HL-60 (cell line): ENCODE data around the gene IL17C.

Experiments used
- DNase-seq, 2 experiments: peaks; one replicate each; pipeline ENCODE4 v3.0.0-alpha.2; 2010 to 2020; ENCODE audit warnings: low read depth in 1 of 2, low spot score in 1 of 2
- H3K27ac ChIP-seq: fragments of 250-450 bp; sonication (Bioruptor Pico); replicated peaks from 2 replicates; pipeline ENCODE4 v1.5.1; 2020; ENCODE audit warnings: mild to moderate bottlenecking, moderate library complexity
- H3K27me3 ChIP-seq: fragments of 250-450 bp; sonication (Bioruptor Pico); 2 replicates; pipeline ENCODE4 v1.5.1; 2021; ENCODE audit warnings: mild to moderate bottlenecking, moderate library complexity; ENCODE audit not compliant: insufficient read depth, poor library complexity, severe bottlenecking
- H3K4me3 ChIP-seq: replicated peaks from 2 replicates; pipeline ENCODE4 v1.5.1; 2011; ENCODE audit warnings: mild to moderate bottlenecking, control low read depth, low read length; ENCODE audit not compliant: insufficient read depth
- GABPA ChIP-seq: IDR thresholded peaks from 2 replicates; pipeline ENCODE4 v1.6.1; 2012; ENCODE audit warnings: low read depth
- POLR2AphosphoS5 ChIP-seq: IDR thresholded peaks from 2 replicates; pipeline ENCODE4 v1.6.1; 2012; ENCODE audit warnings: low read depth
- REST ChIP-seq: IDR thresholded peaks from 2 replicates; pipeline ENCODE4 v1.6.1; 2012; ENCODE audit warnings: low read depth; ENCODE audit not compliant: insufficient replicate concordance
- SPI1 ChIP-seq: IDR thresholded peaks from 2 replicates; pipeline ENCODE4 v1.6.1; 2012; ENCODE audit warnings: low read depth, mild to moderate bottlenecking, borderline replicate concordance
- TF ChIP-seq, protein P1 (sequence below): IDR thresholded peaks from one replicate; pipeline ENCODE4 v1.5.1; 2011; ENCODE audit warnings: low read length, control low read depth, inconsistent platforms; ENCODE audit not compliant: insufficient read depth

The IL17C gene

DNA sequence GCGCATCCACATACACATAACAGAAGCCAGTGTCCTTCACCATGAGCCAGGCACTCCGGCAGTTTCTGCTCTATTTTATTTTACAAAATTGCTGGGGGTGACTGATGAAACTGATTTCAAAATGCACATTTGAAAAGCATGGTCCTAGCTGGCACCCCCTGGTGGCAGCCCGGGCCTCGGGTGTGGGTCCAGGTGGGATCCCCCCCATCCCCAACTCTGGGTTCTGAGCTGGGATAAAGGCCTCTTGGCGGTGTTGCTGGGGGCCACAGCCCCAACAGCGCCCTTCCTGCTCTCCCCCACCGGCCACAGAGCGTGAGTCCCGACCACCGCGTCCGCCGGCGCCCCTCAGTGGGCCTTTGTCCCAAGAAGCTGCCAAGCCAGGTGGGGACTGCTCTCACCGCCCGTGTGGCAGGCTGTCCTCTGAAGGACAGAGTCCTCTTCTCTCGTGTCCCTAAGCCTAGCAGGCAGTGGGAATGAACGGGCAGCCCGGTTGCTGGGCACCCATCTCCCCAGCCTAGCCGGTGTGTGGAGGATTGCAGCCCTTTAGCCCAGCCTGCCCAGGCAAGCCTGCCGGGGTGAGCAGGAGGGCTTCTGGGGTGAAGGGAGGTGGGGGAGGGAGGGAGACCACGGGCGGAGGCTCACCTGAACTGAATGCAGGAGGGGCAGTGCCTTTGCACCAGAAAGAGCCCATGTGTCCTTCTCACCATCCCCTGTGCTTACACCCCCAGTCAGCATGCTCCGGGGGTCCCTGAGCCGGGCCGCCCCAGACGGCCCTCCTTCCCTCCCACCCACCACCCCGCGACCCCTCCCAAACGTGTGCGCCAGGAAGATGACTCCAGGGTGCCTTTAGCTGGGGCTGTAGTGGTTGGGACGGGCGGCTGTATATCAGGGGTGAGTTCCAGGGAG lies 47.0 kb downstream of the IL17C start:
- TF ChIP-seq, protein P1, sequence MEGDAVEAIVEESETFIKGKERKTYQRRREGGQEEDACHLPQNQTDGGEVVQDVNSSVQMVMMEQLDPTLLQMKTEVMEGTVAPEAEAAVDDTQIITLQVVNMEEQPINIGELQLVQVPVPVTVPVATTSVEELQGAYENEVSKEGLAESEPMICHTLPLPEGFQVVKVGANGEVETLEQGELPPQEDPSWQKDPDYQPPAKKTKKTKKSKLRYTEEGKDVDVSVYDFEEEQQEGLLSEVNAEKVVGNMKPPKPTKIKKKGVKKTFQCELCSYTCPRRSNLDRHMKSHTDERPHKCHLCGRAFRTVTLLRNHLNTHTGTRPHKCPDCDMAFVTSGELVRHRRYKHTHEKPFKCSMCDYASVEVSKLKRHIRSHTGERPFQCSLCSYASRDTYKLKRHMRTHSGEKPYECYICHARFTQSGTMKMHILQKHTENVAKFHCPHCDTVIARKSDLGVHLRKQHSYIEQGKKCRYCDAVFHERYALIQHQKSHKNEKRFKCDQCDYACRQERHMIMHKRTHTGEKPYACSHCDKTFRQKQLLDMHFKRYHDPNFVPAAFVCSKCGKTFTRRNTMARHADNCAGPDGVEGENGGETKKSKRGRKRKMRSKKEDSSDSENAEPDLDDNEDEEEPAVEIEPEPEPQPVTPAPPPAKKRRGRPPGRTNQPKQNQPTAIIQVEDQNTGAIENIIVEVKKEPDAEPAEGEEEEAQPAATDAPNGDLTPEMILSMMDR = peak; percentile 29
- TF ChIP-seq GABPA = no peak
- no peaks in the 10 kb centered on the region for H3K27me3 ChIP-seq
- H3K27ac ChIP-seq = peak overlapping the region; percentile 49
- peak overlapping the region; percentile 64 for H3K4me3 ChIP-seq
- DNase-seq = no peak

DNA sequence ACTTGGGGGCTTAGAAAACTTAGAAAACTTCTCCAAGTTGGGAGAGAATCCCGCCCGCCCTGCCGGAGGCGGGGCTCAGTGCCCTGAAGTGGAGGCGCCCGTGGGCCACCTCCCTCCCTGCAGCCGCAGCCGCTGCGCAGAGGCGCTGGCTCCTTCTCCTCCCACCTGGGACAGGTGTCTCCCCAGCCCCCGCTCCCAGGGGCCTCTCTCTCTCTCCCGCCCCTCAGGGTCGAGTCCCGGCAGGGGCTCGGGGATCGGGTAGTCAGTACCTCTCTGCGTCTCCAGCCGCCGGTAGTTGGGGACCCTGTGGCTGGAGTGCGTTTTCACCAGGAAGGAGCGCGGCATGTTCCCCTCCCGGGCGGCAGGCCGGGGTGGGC lies 47.7 kb downstream of the IL17C start:
- TF ChIP-seq GABPA (no peak), POLR2AphosphoS5 (no peak), REST (no peak), SPI1 (no peak)
- TF ChIP-seq, protein P1 = no peak
- Histone ChIP-seq H3K27me3 (no peaks in the 10 kb centered on the region), H3K4me3 (peak overlapping the region; percentile 64), H3K27ac (peak overlapping the region; percentile 49)
- no peak for DNase-seq

DNA sequence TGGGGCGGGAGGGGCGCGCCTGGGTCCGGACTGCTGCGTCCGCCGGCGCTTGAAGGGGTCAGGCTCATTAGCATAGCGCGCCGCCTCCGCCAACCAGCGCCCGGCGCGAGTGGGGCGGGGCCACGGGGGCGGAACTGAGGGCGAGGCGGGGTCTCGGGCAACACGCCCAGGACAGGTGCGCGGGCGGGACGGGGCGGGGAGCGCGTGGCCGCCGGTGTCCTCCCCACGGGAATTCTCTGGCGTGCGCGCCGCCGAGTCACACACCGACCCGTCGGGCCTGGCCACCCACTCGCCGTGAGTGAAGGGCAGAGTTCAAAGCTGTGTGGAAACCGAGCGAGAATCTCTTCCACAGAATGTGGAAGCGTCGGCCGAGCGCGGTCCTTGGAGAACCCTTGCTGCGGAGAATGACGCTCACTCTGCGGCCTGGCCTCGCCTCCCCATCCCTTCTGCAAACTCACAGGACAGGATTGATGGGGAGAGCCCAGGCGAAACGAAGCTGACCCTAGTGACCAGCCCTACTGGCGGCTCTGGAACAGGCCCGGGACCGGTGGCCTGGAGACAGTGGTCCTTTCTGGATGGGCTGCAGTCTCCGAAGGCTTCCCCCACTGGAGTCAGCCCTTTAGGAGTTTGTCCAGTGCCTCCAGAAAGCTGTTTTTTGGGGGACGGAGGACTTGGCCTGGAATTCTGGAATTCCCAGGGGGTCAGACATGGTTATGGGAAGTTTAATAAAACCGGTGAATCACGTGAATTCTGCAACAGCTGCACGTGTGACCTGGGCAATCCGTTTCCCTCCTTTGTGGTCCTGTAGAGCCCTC lies 48.3 kb downstream of the IL17C start, which contains the start of gene SNAI3:
SNAI3 (minus strand) TSS at position 69 of the 815 bp plus-strand sequence. CDS start 101 bp downstream, outside the sequence.
- Histone ChIP-seq H3K4me3 (peak within 1 kb of the TSS; percentile 64), H3K27me3 (no peaks in the 10 kb centered on the region), H3K27ac (peak within 1 kb of the TSS; percentile 49)
- peak; percentile 66 to 70 for DNase-seq
- TF ChIP-seq SPI1 = no peak
- TF ChIP-seq GABPA = no peak
- no peak for TF ChIP-seq REST
- no peak for TF ChIP-seq POLR2AphosphoS5

- no peak for DNase-seq
- no peak overlapping the region for H3K27ac ChIP-seq
- H3K27me3 ChIP-seq = no peaks in the 10 kb centered on the region
- TF ChIP-seq POLR2AphosphoS5 = no peak
- TF ChIP-seq, protein P1 = no peak
- TF ChIP-seq SPI1 = no peak
- no peak for TF ChIP-seq REST
- TF ChIP-seq GABPA = no peak
- H3K4me3 ChIP-seq = no peak overlapping the region
Measured at GRCh38 chr16:88687254-88687576, 48.8 kb downstream of the IL17C start.
